ENCODE data around the gene BOD1L1.

The BOD1L1 gene

GRCh38 chr4:13627606-13628311 is at the start of gene BOD1L1:
Gene BOD1L1 (minus strand): TSS chr4:13627725. CDS start chr4:13627587, 138 bp downstream.
- peak; percentile 74 to 75 for DNase-seq (ENCODE audit: low read depth in 2 of 2)

- no peak for DNase-seq (ENCODE audit: low read depth in 2 of 2)
Measured at GRCh38 chr4:13674971-13675370, 47.4 kb upstream of the BOD1L1 start.

GRCh38 chr4:13673167-13673566 is 45.6 kb upstream of the BOD1L1 start:
- DNase-seq (ENCODE audit: low read depth in 2 of 2) = no peak

- DNase-seq (ENCODE audit: low read depth in 2 of 2) = no peak
Measured at GRCh38 chr4:13670456-13671160, 43.1 kb upstream of the BOD1L1 start.

GRCh38 chr4:13665701-13666660 is 38.5 kb upstream of the BOD1L1 start:
- DNase-seq (ENCODE audit: low read depth in 2 of 2) = no peak

- no peak for DNase-seq (ENCODE audit: low read depth in 2 of 2)
Measured at GRCh38 chr4:13659341-13660070, 32.0 kb upstream of the BOD1L1 start.

GRCh38 chr4:13656569-13657405 is 29.3 kb upstream of the BOD1L1 start:
- DNase-seq (ENCODE audit: low read depth in 2 of 2) = peak; percentile 50 to 55

DNA sequence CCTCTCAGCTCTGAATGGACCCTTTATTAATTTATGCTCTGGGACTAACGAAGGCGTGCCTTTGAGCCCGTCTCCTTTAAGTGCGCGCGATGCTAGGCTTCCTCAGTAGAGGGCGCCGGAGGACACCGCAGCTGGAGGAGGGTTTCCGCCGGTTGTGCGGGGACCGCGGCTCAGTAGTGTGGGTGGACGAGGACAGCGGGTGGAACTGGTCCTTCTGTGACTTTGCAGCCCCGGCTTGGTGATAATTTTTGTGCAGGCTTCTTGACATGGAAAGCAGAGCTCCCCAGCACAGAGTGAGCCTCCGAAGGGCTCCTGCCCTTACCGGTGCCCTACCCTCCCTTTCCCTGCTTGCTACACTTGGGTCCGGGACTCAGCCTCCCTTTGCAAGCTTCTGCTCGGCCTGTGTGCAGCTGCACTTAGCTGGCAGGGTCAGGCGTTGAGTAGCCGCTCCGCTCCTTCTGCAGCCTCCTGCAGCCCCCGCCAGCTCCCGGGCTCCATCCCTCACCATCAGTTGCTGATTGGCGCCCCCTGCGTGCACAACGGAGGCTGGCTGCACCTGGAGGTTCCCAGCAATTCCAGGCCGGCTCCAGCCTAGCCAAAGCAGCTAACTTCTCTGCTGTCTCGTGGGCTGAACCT is 26.8 kb upstream of the BOD1L1 start:
- DNase-seq (ENCODE audit: low read depth in 2 of 2) = peak; percentile 67 to 74

DNA sequence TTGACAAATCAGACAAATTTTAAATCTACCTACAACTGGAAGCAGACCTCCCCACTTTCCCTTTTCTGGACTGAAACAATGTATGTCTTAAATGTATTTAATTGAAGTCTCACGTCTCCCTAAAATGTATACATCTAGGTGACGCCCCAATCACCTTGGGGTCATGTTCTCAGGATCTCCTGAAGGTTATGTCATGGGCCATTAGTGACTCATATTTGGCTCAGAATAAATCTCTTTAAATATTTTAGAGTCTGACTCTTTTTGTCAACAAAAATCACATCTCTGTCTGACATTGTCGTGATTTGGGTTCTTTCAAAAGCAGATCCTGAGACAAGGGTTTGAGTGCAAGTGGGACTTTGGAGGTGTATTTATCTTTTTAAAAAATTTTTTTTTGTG is 26.2 kb upstream of the BOD1L1 start:
- no peak for DNase-seq (ENCODE audit: low read depth in 2 of 2)

DNA sequence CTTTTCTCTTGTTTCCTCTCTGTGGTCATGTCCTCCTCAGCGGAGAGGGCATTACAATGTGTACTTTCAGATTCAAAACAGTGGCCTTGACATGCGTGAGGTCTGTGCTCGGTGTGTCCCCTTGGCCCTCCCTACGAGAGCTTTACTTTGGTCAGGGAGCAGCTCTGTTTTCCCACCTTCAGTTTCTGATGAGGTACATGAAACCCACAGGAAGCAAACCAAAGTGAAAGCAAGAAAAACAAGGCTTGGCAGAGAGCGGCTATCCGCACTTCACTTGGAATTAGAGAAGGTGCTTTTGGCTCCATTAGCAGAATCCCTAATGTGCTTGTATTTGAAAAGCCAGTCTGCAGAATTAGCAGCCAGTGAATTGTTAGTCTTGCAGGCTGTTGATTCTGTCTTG is 19.5 kb upstream of the BOD1L1 start:
- DNase-seq (ENCODE audit: low read depth in 2 of 2) = no peak

GRCh38 chr4:13645075-13645474 is 17.6 kb upstream of the BOD1L1 start:
- DNase-seq (ENCODE audit: low read depth in 2 of 2) = no peak

DNA sequence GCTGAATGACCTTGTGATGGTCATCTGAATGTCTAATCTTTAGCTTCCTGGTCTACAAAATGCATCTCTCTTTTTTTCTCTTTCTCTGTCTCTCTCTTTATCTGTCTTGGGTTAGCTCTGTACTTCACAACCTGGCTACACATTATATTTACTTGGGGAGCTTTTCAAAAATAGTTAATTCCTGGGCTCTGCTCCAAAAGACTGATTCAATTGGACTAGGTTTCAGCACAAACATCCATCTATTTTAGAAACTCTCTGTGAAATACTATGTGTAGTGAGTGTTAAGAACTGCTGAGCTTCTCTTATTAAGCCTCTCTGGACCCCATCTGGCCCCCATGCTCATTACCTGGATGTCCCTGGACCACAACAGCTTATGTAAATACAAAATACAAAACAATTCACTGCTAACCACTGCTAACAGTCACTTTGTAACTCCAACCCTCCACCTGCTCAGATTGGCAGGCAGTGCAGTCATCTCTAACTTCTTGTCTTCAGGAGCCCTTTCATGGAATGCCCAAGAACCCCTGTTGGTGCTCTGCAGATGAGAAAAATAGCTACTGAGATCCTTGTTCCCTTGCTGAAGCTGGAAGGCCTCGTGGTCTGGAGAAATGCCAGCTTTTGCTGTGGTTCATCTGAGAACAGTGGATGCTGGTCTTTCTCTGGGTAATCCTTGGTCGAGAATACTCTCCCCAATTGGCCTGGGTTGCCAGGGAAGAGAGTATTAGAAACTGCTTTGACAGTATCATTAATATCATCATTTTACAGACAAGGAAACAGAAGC is 14.8 kb upstream of the BOD1L1 start:
- DNase-seq (ENCODE audit: low read depth in 2 of 2) = no peak

DNA sequence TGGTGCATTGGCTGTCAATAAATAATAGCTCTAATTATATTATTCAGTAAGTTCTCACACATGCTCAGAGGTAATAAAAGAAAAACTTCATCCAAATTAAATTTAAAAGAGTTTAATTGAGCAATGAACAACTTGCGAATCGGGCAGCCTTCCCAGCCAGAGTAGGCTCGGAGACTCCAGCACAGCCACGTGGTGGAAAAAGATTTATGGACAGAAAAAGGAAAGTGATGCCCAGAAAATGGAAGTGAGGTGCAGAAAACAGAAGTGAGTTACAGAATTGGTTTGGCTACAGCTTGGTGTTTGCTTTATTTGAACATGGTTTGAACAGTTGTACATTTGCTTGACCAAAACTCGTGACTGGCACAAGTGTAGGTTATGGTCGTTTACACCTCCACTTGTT is 13.6 kb upstream of the BOD1L1 start:
- DNase-seq (ENCODE audit: low read depth in 2 of 2) = no peak

DNA sequence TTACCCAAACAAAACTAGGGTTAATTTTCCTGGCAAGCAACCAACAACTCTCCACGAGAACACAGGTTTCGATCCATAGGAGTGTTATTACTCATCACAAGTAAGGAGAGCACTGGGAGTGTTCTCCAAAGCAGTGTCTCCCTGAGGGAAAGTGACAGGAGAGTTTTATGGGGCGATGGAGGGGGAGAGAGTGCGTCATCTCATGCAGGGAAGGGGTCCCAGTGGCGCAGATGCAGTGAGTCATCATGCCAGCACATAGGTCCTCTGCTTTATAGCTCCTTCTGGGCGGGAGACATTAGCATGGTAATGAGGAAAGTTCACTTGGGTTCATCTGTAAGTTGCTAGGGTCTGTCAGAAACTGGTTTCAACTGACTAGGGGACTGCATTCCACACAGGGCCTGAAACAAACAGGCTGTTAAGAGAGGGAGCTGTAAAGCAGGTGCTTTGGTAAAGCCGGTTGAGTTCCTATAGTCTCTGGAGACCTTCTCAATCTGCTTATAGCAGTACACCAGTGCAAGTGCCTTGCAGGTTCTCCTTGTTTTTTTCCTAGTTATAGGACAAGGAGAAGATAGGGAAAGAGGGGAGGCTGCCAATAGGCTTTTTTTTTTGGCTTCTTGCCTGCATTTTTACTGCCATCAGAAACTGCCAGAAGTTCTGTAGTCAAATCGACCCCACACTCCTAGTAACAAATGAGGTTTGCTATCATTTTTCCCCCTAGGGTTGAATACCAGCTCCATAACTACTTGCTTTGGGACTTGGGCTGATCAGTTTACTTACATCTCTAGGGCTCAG is 12.8 kb upstream of the BOD1L1 start:
- no peak for DNase-seq (ENCODE audit: low read depth in 2 of 2)

DNA sequence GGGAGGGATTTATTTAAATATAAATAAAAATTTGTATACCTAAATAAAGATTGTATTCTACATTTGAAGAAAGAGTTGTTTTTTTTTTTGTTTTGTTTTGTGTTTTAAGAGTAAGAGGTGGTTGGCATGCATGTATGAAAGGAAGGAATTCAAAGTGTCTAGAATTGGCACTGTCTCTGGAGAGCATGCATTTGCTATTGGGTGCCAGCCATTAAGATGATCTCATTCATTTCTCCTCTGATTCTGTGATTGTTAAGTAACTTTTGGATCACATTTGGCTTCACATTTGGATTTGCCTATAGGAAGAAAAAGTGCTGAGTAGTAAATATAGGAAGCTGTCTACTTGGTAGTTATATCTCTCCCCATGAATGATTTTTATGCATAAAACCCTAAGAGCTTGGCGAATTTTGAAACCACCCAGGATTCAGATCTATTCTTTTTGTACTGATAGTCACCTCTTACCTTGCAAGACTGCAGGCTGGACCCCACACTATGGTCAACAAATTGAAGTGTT is 7.8 kb upstream of the BOD1L1 start:
- no peak for DNase-seq (ENCODE audit: low read depth in 2 of 2)

- DNase-seq (ENCODE audit: low read depth in 2 of 2) = no peak
Measured at GRCh38 chr4:13633671-13634070, 6.1 kb upstream of the BOD1L1 start.

DNA sequence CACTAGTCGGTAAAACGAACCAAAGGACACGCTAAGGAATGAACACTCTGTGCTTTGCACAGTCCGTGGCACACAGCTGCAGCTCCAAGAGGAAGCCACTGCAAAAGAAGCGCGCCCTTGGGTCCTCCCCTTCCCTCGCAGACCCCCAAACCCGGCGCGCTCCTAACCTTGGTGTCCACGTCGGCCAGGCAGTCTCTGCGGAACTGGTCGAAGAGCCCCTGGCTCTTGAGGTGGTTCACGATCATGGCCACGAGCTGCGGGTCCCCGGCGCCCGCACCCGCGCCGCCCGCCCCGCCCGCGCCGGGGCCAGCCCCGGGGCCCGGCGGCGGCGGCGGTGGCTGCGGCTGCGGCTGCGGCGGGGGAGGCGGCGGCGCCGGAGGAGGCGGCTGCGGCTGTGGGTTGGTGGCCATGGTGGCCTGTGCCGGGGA is 333 bp downstream of the BOD1L1 start:
- peak in 1 of 2 donors; percentile 21 for DNase-seq (ENCODE audit: low read depth in 2 of 2)

- DNase-seq (ENCODE audit: low read depth in 2 of 2) = no peak
Measured at GRCh38 chr4:13626492-13627177, 890 bp downstream of the BOD1L1 start.

Data from stimulated activated CD8-positive, alpha-beta memory T cell treated with anti-CD3 and anti-CD28 coated beads, Interleukin-2, amount 100 ng/mL, for 48 hours (primary cell).